ENCODE results near the gene EP400.

The EP400 gene

GRCh38 chr12:131911851-131912477, 37.8 kb upstream of the EP400 start:
- DNase-seq, result no peak

GRCh38 chr12:131912518-131913274, 37.0 kb upstream of the EP400 start:
- no peak for DNase-seq

- DNase-seq, result no peak
Observed at GRCh38 chr12:131913666-131914065, 36.1 kb upstream of the EP400 start.

GRCh38 chr12:131914179-131914702, 35.5 kb upstream of the EP400 start:
- no peak for DNase-seq

- DNase-seq, result no peak
Observed at GRCh38 chr12:131915000-131915689, 34.6 kb upstream of the EP400 start.

- no peak for DNase-seq
Observed at GRCh38 chr12:131915823-131916222, 33.9 kb upstream of the EP400 start.

GRCh38 chr12:131916306-131917138, 33.2 kb upstream of the EP400 start:
- DNase-seq, result no peak

- DNase-seq, result no peak
Observed at GRCh38 chr12:131917139-131917710, 32.5 kb upstream of the EP400 start.

GRCh38 chr12:131917711-131918306, 31.9 kb upstream of the EP400 start:
- DNase-seq, result no peak

- DNase-seq, result no peak
Observed at GRCh38 chr12:131918311-131919050, 31.3 kb upstream of the EP400 start.

- DNase-seq, result no peak
Observed at GRCh38 chr12:131919051-131919347, 30.7 kb upstream of the EP400 start.

- no peak for DNase-seq
Observed at GRCh38 chr12:131919366-131920156, 30.2 kb upstream of the EP400 start.

- DNase-seq, result no peak
Observed at GRCh38 chr12:131920157-131920508, 29.6 kb upstream of the EP400 start.

GRCh38 chr12:131920902-131921840, 28.6 kb upstream of the EP400 start:
- DNase-seq, result no peak

- no peak for DNase-seq
Observed at GRCh38 chr12:131921866-131922769, 27.6 kb upstream of the EP400 start.

- no peak for DNase-seq
Observed at GRCh38 chr12:131922772-131923171, 27.0 kb upstream of the EP400 start.

- no peak for DNase-seq
Observed at GRCh38 chr12:131923260-131923659, 26.5 kb upstream of the EP400 start.
